OCI-LY1 (cell line): ENCODE measurements around the gene RAI14.

Experiments used
- CTCF ChIP-seq: fragments of 200-600 bp; sonication (generic), shearing (Covaris generic); IDR thresholded peaks from 2 replicates; pipeline ENCODE4 v1.5.1; 2017; ENCODE audit warnings: mild to moderate bottlenecking, antibody characterized with exemption, low read length, moderate library complexity, mixed read lengths
- EZH2 ChIP-seq: fragments of 200-600 bp; sonication (generic), shearing (Covaris generic); IDR thresholded peaks from 2 replicates; pipeline ENCODE4 v1.8.0; 2017; ENCODE audit warnings: borderline replicate concordance, mixed run types, mild to moderate bottlenecking, antibody characterized with exemption, low read length, moderate library complexity, mixed read lengths

DNA sequence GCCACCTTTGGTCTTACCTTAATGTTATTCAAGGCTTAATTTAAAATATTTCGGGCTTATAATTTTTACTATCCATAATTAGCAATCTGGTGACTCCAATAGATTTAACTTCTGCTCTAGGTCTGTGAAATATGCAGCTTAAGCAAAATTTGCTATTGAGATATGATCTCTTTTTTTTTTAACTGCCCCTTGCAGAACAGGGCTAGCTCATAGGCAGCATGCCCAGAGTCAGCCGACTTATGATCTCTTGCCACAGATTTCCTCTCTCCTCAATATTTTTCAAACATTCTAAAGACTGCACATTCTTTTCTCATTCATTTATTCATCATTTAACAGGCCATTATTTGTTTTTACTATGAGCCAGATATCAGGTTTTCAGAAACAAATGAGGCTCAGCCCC, 187.4 kb downstream of the RAI14 start:
- TF ChIP-seq CTCF (no peak), EZH2 (no peak)
